Measurements from ENCODE around the gene PKIB.

GRCh38 chr6:122704066-122704465 is 93.9 kb downstream of the PKIB start:
- TF ChIP-seq EZH2 (IDR thresholded peaks at IDR 0.05; ENCODE audit: insufficient read depth, low read length): no peak
- TF ChIP-seq CTCF (IDR thresholded peaks at IDR 0.05; ENCODE audit: insufficient read depth, low read depth, low read length): no peak

All from astrocyte (in vitro differentiated cells and primary cell).